Dedifferentiated amniotic fluid mesenchymal stem cell (primary cell): ENCODE data around the gene SDK1.

Experiments used
- DNase-seq: peaks from one replicate; pipeline ENCODE4 v3.0.0-alpha.2; 2016; ENCODE audit errors: extremely low spot score

Gene SDK1

DNA sequence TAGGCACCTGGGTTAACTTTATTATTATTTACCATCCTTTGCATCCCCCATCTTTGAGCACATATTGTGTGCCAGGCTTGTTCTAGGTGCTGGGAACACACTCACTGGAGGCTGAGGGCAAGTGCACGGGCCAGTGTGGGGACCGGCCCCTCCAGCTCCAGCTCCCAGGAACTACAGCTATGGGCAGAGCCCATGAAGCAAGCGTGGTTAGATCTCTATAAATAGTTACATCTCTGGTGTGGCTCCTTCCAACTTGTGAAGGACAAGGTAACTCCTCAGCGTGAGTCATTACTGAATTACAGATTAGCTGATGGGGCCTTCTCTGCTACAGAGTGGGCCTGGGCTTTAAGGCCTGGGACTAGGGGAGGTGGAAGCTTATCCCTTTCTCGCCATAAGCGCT is 583.5 kb downstream of the SDK1 start:
- DNase-seq = no peak

DNA sequence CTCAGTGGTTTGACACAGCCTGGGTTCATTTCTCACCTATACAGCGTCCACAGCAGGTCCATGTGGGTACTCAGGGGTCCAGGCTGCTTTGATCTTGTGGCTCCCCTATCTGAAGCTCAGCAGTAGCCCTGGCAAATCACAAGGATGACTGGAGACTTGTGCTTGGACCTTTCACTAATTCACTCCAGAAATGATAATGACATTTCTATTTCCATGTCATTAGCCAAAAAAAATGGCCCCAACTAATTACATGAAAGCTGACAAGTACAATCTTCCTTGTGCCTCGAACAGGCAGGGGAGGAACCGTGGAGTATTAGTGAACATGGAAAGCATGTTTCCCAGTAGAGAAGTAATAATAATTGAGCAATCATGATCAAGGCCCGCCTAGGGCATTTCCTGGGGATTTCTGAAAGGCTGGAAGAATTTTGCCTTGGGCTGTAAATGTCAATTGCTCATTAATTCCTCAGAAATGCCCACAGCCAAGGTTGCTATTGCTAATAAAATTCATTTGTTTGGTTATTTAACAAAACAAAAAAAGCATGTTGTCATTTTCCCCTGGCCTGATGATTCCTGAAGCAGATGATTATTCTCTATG is 586.1 kb downstream of the SDK1 start:
- no peak for DNase-seq

DNA sequence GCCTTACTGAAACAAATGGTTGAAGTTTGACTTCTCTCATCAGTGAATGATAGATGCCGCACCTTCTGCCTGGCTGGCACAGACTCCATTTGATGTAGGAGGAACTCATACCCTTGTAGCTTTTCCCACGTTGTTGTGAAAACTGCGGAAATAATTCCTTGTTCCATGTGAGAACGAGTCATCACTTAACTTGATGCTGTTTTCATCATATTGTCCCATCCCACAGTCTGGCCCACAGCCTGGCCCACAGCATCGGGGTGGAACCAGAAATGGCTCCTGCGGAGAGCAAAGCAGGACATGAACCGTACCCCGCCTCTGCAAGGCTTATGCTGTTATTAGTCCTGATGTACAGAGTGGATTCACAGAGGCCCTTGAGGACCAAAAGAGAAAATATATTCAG is 587.0 kb downstream of the SDK1 start:
- DNase-seq = no peak

DNA sequence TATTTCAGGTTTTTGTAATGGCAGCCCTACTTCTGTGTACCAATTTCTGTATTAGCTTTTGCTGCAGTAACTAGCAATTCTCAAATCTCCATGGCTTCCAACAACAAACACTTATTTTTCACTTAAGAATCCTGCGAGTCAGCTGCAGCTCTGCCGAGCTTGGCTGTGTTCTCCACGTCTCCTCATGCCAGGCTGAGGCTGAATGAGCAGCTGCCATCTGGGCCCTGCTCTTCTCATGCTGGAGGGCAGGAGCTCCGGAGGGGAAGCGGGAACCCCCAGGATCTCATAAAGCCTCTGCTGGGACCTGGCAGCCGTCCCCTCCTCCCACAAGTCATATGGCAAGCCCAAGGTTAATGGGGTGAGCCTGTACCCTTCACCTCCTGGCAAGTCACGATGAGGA is 591.1 kb downstream of the SDK1 start:
- no peak for DNase-seq

- DNase-seq = no peak
Measured at GRCh38 chr7:3892686-3893085, 591.6 kb downstream of the SDK1 start.

- no peak for DNase-seq
Measured at GRCh38 chr7:3893151-3893788, 592.2 kb downstream of the SDK1 start.

GRCh38 chr7:3893789-3894153 is 592.7 kb downstream of the SDK1 start:
- DNase-seq = no peak

DNA sequence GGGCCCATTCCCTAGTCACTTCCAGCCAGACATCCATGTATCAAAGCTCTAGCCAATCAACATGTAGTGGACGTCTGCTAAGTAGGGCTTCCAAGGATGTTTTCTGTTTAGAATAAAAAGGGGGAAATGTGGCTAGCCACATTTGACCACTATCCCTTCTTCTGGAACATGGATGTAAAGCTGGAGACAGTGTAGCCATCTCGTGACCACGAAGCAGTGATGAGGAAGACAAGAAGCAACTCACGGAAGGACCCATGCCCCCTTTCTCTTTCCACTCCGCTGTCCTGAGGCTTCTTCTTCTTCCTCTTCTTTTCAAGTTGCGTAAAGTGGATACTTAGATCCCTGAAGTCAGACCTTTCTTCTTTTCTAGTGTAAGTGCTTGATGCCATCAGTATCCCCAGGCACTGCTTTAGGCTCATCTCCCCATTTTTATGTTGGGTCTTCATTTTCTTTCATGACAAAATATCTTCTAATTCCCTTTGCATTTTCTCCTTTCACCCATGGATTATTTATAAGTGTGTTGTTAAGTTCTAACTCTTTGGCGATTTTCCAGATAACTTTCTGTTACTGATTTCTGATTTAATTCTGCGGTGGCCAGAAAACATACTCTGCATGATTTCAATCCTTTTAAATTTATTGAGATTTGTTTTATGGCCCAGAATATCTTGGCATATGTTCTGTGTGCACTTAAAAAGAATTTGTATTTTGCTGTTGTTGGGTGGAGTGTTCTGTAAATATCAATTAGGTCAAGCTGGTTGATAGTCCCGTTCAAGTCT is 594.5 kb downstream of the SDK1 start:
- DNase-seq = no peak

- no peak for DNase-seq
Measured at GRCh38 chr7:3896169-3896765, 595.2 kb downstream of the SDK1 start.

GRCh38 chr7:3897430-3898372 is 596.6 kb downstream of the SDK1 start:
- DNase-seq = peak; percentile 55

GRCh38 chr7:3899559-3899991 is 598.5 kb downstream of the SDK1 start:
- no peak for DNase-seq

- DNase-seq = no peak
Measured at GRCh38 chr7:3908153-3908552, 607.1 kb downstream of the SDK1 start.

- no peak for DNase-seq
Measured at GRCh38 chr7:3909128-3909527, 608.1 kb downstream of the SDK1 start.

DNA sequence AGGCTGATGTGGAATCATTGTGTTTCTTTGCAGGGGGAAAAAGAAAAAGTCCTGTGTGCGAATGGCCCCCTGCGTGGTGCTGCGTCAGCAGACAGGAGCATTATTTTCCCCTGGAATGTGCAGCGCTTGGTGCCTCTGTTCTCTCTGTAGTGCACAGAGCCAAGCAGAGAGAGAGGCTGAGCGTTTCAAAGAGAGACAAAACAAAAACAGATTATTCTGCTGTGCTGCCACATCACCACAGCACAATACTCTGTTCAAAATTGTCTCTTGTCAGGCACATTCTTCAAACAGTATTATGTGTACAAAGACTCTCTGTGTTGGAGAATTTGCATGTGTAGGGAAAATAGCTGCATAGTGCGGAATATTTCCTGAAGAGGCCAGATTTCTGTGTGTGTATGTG is 609.0 kb downstream of the SDK1 start:
- no peak for DNase-seq

DNA sequence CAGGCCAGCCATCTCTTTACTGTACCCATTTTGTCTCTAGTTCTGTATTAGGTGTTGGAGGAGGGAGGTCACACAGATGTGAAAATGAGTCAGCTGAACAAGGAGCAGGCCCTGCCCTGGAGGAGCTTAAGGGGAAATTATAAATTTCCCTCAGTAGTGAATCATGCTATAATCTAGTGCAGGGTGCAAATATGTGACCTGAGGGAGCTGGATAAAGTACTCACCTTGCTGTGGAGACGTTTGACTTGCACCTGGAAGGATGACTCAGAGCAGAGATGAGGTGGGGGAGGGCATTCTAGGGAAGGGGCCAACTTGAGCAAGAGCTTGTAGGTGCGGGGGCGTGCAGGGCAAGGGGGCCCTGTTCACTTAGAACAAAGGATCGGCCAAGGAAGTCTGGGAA is 610.6 kb downstream of the SDK1 start:
- no peak for DNase-seq

DNA sequence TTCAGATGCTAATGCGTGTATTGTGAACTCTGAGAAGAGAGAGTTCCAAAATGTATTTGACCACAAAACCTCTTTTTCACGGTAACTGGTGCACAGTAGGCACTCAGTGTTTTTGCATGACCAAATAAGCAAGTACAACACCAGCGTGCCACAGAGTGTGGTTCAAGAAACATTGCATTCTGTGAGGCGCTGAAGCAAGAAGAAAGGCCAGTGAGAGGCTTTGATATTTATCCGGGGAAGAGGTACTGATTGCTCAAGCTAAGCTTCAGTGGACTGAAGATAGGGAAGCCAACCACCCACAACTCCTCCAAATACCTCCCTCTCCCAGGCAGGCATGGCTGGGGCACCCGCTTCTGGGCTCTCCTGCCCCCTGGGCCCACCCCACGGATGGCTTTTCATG is 611.2 kb downstream of the SDK1 start:
- no peak for DNase-seq

DNA sequence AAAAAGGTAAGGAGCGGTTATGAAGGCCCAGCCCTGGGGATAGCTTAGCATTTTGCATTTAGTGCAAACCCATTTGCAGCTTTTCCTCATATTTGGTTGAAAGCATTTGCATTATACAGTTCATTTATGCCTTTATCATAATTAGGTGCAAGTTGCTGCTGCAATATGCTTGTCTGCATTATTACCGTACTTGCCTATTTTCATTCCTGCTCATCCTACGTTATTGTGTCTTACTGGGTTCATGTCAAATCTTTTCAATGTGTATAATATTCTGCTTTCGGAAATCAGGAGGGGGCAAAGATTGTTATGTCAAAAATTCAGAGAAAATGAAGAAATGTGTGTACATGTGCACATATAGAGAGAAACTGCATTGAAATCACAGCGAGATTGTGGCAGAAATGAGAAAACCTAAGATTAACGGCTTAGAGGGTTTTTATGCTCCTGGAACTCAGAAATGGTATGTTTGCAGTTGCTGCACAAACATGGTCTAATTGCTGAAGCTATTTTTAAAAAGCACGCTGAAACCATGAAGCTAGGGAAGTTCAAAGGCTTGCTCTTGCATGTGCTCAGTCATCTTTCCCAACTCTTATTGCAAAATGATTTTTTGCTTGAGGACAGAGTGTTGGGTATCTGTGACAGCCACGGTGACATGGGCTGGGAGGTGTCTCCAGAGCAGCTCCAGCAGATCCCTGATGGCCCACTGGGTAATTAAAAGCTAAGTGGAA is 613.2 kb downstream of the SDK1 start:
- no peak for DNase-seq

DNA sequence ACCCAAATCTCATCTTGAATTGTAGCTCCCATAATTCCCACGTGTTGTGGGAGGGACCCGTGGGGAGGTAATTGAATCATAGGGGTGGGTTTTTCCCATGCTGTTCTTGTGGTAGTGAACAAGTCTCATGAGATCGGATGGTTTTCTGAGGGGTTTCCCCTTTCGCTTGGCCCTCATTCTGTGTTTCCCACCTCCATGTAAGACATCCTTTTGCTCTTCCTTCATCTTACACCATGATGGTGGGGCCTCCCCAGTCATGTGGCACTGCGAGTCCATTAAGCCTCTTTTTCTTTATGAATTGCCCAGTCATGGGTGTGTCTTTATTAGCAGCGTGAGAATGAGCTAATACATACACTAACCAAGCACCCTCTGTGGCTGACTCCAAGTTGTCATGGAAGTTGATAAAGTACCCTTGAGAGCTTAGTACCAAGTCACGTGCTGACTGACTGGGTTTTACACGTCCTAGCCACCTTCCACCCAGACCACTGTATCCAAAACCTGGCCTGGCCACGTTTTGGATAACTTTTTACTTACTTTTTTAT is 614.4 kb downstream of the SDK1 start:
- DNase-seq = no peak

- no peak for DNase-seq
Measured at GRCh38 chr7:3916146-3916545, 615.1 kb downstream of the SDK1 start.

GRCh38 chr7:3917436-3917835 is 616.4 kb downstream of the SDK1 start:
- no peak for DNase-seq

GRCh38 chr7:3918576-3918975 is 617.5 kb downstream of the SDK1 start:
- no peak for DNase-seq
